ENCODE data around the gene SLC5A12.

The SLC5A12 gene

GRCh38 chr11:26717771-26718170 lies 4.1 kb downstream of the SLC5A12 start:
- no peak for FAIRE-seq

- FAIRE-seq, result no peak
Measured at GRCh38 chr11:26715133-26715532, 6.7 kb downstream of the SLC5A12 start.

- no peak for FAIRE-seq
Measured at GRCh38 chr11:26712497-26712896, 9.4 kb downstream of the SLC5A12 start.

- FAIRE-seq, result no peak
Measured at GRCh38 chr11:26710489-26710888, 11.4 kb downstream of the SLC5A12 start.

GRCh38 chr11:26708736-26709456 lies 13.0 kb downstream of the SLC5A12 start:
- FAIRE-seq, result no peak

- no peak for FAIRE-seq
Measured at GRCh38 chr11:26706181-26706580, 15.7 kb downstream of the SLC5A12 start.

GRCh38 chr11:26704249-26704648 lies 17.6 kb downstream of the SLC5A12 start:
- FAIRE-seq, result no peak

- no peak for FAIRE-seq
Measured at GRCh38 chr11:26703411-26704191, 18.3 kb downstream of the SLC5A12 start.

- FAIRE-seq, result no peak
Measured at GRCh38 chr11:26702406-26702805, 19.5 kb downstream of the SLC5A12 start.

- FAIRE-seq, result no peak
Measured at GRCh38 chr11:26700574-26701235, 21.2 kb downstream of the SLC5A12 start.

- FAIRE-seq, result no peak
Measured at GRCh38 chr11:26698224-26698623, 23.6 kb downstream of the SLC5A12 start.

GRCh38 chr11:26696330-26696729 lies 25.5 kb downstream of the SLC5A12 start:
- FAIRE-seq, result no peak

- no peak for FAIRE-seq
Measured at GRCh38 chr11:26688701-26689100, 33.2 kb downstream of the SLC5A12 start.

GRCh38 chr11:26687351-26687750 lies 34.5 kb downstream of the SLC5A12 start:
- FAIRE-seq, result no peak

GRCh38 chr11:26677566-26677965 lies 44.3 kb downstream of the SLC5A12 start:
- FAIRE-seq, result no peak

GRCh38 chr11:26676641-26677040 lies 45.2 kb downstream of the SLC5A12 start:
- no peak for FAIRE-seq

- FAIRE-seq, result no peak
Measured at GRCh38 chr11:26675233-26675928, 46.5 kb downstream of the SLC5A12 start.

- no peak for FAIRE-seq
Measured at GRCh38 chr11:26665946-26666345, 55.9 kb downstream of the SLC5A12 start.

- FAIRE-seq, result no peak
Measured at GRCh38 chr11:26665036-26665435, 56.8 kb downstream of the SLC5A12 start.

- no peak for FAIRE-seq
Measured at GRCh38 chr11:26662916-26663315, 58.9 kb downstream of the SLC5A12 start.

- no peak for FAIRE-seq
Measured at GRCh38 chr11:26655287-26655686, 66.6 kb downstream of the SLC5A12 start.

GRCh38 chr11:26651916-26652315 lies 69.9 kb downstream of the SLC5A12 start:
- no peak for FAIRE-seq

- FAIRE-seq, result peak; percentile 76
Measured at GRCh38 chr11:26649884-26650283, 72.0 kb downstream of the SLC5A12 start.

Data from G401.6 (cell line).